HepG2 (cell line): Measurements from ENCODE around the gene MIDN. TPM values are rescaled to one million over a fixed set of nuclear protein-coding genes. Genes with fewer than 3 reads are reported as not detected.

Experiments
- ELF1 ChIP-seq: sonication (generic); formaldehyde crosslinking; IDR thresholded peaks from 2 replicates; pipeline ENCODE4 v1.4.0; 2020; ENCODE audit warnings: missing genetic modification reagents
- NR2F2 ChIP-seq: IDR thresholded peaks from 2 replicates; pipeline ENCODE4 v1.6.1; 2012; ENCODE audit warnings: low read depth, inconsistent platforms, borderline replicate concordance
- PAWR ChIP-seq: sonication (generic); formaldehyde crosslinking; IDR thresholded peaks from 2 replicates; pipeline ENCODE4 v1.4.0; 2020; ENCODE audit warnings: missing genetic modification reagents, mild to moderate bottlenecking, borderline replicate concordance
- REXO4 ChIP-seq: sonication (generic); formaldehyde crosslinking; IDR thresholded peaks from 2 replicates; pipeline ENCODE4 v1.8.0; 2022; ENCODE audit warnings: missing genetic modification reagents, mild to moderate bottlenecking, borderline replicate concordance
- SIX1 ChIP-seq: sonication (generic); formaldehyde crosslinking; IDR thresholded peaks from 2 replicates; pipeline ENCODE4 v1.4.0; 2020; ENCODE audit warnings: missing genetic modification reagents, borderline replicate concordance
- ZFX ChIP-seq: sonication (generic); formaldehyde crosslinking; IDR thresholded peaks from 2 replicates; pipeline ENCODE4 v1.4.0; 2020; ENCODE audit warnings: mild to moderate bottlenecking, low read depth, missing genetic modification reagents, moderate library complexity
- ZNF337 ChIP-seq: sonication (generic); formaldehyde crosslinking; IDR thresholded peaks from 2 replicates; pipeline ENCODE4 v1.5.1; 2020; ENCODE audit warnings: missing genetic modification reagents, low read depth, mild to moderate bottlenecking, borderline replicate concordance
- ZNF879 ChIP-seq: sonication (generic); formaldehyde crosslinking; IDR thresholded peaks from 2 replicates; pipeline ENCODE4 v1.8.1; 2023; ENCODE audit warnings: missing genetic modification reagents
- polyA plus RNA-seq, 8 experiments: library from polyadenylated mRNA; depleted of rRNA in 3 of 8; stranded (reverse) in 7 of 8; unstranded in 1 of 8; fragments of >200 nt; fragmentation: Illumina TruSeq in 4 of 8; extraction: Trizol in 4 of 8; gene quantifications; 2 replicates each; pipeline versions ENCODE4 v1.2.1 to v1.2.3, GENCODE V29; 2011 to 2016; ENCODE audit warnings: low read depth in 4 of 8, missing spikeins in 1 of 8, mixed read lengths in 1 of 8; ENCODE audit not compliant: insufficient read depth in 1 of 8
- total RNA-seq, 5 experiments: library from RNA; depleted of rRNA; stranded (reverse); fragments of >200 nt; fragmentation: Illumina TruSeq; extraction: Trizol; gene quantifications; 2 replicates each; pipeline ENCODE4 v1.2.3, GENCODE V29; 2016; ENCODE audit warnings: low read depth in 1 of 5
- TF ChIP-seq, protein P1 (sequence below): sonication (generic); formaldehyde crosslinking; IDR thresholded peaks from 2 replicates; pipeline ENCODE4 v1.4.0; 2020; ENCODE audit warnings: missing genetic modification reagents
- TF ChIP-seq, protein P2 (sequence below): sonication (generic); formaldehyde crosslinking; IDR thresholded peaks from 2 replicates; pipeline ENCODE4 v1.9.0; 2022; ENCODE audit warnings: low read depth, missing genetic modification reagents
- TF ChIP-seq, protein P3 (sequence below): sonication (generic); formaldehyde crosslinking; IDR thresholded peaks from 2 replicates; pipeline ENCODE4 v1.4.0; 2020; ENCODE audit warnings: missing genetic modification reagents
- TF ChIP-seq, protein P4 (sequence below): sonication (generic); formaldehyde crosslinking; IDR thresholded peaks from 2 replicates; pipeline ENCODE4 v1.9.0; 2021; ENCODE audit warnings: missing genetic modification reagents, borderline replicate concordance
- TF ChIP-seq, protein P5 (sequence below): sonication (generic); formaldehyde crosslinking; conservative IDR thresholded peaks from 2 replicates; pipeline ENCODE4 v1.4.0; 2020; ENCODE audit warnings: mild to moderate bottlenecking, missing genetic modification reagents, moderate library complexity
- TF ChIP-seq, protein P6 (sequence below): sonication (generic); formaldehyde crosslinking; IDR thresholded peaks from 2 replicates; pipeline ENCODE4 v1.8.1; 2023; ENCODE audit warnings: mild to moderate bottlenecking, missing genetic modification reagents, borderline replicate concordance
- TF ChIP-seq, protein P7 (sequence below): sonication (generic); formaldehyde crosslinking; IDR thresholded peaks from 2 replicates; pipeline ENCODE4 v1.4.0; 2020; ENCODE audit warnings: missing genetic modification reagents

MIDN gene
- total and polyA plus RNA-seq, 2 of the 13 experiments (the other 11 are each of a cell fraction or from before 2014, with no cell fraction given), result 8.4 to 18.0 TPM

DNA sequence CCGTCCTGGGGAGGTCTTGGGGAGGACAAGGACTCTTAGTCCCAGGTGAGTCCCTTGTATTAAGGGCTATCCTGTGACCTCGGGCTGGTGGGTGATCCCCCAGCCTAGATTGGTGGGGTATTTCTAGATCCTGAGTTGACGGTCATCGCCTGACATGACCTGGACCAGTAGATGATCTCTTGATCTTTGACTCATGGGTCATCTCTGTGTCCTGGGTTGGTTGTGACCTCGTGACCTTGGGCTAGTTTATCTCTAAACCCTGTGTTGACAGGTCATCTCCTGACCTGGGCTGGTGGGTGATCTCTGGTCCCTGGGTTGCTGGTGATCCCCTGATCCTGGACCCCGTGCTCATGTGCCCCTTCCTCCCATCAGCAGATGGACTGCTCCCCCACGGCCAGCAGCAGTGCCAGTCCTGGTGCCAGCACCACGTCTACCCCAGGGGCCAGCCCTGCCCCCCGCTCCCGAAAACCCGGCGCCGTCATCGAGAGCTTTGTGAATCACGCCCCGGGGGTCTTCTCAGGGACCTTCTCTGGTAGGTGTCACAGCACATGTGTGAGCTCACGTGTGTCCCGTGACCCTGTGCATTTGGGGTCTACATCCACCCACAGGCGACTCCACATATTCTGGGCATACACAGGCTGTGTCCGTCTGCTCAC is 6.3 kb downstream of the MIDN start (continued):
- TF ChIP-seq, protein P1, sequence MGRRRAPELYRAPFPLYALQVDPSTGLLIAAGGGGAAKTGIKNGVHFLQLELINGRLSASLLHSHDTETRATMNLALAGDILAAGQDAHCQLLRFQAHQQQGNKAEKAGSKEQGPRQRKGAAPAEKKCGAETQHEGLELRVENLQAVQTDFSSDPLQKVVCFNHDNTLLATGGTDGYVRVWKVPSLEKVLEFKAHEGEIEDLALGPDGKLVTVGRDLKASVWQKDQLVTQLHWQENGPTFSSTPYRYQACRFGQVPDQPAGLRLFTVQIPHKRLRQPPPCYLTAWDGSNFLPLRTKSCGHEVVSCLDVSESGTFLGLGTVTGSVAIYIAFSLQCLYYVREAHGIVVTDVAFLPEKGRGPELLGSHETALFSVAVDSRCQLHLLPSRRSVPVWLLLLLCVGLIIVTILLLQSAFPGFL (CRISPR knock-in tag), result no peak
- TF ChIP-seq, protein P2, sequence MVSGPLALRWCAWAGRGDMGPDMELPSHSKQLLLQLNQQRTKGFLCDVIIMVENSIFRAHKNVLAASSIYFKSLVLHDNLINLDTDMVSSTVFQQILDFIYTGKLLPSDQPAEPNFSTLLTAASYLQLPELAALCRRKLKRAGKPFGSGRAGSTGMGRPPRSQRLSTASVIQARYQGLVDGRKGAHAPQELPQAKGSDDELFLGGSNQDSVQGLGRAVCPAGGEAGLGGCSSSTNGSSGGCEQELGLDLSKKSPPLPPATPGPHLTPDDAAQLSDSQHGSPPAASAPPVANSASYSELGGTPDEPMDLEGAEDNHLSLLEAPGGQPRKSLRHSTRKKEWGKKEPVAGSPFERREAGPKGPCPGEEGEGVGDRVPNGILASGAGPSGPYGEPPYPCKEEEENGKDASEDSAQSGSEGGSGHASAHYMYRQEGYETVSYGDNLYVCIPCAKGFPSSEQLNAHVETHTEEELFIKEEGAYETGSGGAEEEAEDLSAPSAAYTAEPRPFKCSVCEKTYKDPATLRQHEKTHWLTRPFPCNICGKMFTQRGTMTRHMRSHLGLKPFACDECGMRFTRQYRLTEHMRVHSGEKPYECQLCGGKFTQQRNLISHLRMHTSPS, result peak; percentile 64; the same call in 1 of the 2 replicates
- TF ChIP-seq ZNF879 (CRISPR knock-in tag) (no peak), PAWR (no peak), ZFX (CRISPR knock-in tag) (peak; percentile 23; the same call in 1 of the 2 replicates), SIX1 (CRISPR knock-in tag) (no peak), REXO4 (CRISPR knock-in tag) (no peak), ELF1 (CRISPR knock-in tag) (0 out of 2 replicates have a peak, but pooled peaks have one; percentile 19), NR2F2 (peak; percentile 99), ZNF337 (no peak)
- TF ChIP-seq, protein P3, sequence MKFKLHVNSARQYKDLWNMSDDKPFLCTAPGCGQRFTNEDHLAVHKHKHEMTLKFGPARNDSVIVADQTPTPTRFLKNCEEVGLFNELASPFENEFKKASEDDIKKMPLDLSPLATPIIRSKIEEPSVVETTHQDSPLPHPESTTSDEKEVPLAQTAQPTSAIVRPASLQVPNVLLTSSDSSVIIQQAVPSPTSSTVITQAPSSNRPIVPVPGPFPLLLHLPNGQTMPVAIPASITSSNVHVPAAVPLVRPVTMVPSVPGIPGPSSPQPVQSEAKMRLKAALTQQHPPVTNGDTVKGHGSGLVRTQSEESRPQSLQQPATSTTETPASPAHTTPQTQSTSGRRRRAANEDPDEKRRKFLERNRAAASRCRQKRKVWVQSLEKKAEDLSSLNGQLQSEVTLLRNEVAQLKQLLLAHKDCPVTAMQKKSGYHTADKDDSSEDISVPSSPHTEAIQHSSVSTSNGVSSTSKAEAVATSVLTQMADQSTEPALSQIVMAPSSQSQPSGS (CRISPR knock-in tag), result 0 out of 2 replicates have a peak, but pooled peaks have one; percentile 48
- TF ChIP-seq, protein P4, sequence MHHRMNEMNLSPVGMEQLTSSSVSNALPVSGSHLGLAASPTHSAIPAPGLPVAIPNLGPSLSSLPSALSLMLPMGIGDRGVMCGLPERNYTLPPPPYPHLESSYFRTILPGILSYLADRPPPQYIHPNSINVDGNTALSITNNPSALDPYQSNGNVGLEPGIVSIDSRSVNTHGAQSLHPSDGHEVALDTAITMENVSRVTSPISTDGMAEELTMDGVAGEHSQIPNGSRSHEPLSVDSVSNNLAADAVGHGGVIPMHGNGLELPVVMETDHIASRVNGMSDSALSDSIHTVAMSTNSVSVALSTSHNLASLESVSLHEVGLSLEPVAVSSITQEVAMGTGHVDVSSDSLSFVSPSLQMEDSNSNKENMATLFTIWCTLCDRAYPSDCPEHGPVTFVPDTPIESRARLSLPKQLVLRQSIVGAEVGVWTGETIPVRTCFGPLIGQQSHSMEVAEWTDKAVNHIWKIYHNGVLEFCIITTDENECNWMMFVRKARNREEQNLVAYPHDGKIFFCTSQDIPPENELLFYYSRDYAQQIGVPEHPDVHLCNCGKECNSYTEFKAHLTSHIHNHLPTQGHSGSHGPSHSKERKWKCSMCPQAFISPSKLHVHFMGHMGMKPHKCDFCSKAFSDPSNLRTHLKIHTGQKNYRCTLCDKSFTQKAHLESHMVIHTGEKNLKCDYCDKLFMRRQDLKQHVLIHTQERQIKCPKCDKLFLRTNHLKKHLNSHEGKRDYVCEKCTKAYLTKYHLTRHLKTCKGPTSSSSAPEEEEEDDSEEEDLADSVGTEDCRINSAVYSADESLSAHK, result no peak
- TF ChIP-seq, protein P5, sequence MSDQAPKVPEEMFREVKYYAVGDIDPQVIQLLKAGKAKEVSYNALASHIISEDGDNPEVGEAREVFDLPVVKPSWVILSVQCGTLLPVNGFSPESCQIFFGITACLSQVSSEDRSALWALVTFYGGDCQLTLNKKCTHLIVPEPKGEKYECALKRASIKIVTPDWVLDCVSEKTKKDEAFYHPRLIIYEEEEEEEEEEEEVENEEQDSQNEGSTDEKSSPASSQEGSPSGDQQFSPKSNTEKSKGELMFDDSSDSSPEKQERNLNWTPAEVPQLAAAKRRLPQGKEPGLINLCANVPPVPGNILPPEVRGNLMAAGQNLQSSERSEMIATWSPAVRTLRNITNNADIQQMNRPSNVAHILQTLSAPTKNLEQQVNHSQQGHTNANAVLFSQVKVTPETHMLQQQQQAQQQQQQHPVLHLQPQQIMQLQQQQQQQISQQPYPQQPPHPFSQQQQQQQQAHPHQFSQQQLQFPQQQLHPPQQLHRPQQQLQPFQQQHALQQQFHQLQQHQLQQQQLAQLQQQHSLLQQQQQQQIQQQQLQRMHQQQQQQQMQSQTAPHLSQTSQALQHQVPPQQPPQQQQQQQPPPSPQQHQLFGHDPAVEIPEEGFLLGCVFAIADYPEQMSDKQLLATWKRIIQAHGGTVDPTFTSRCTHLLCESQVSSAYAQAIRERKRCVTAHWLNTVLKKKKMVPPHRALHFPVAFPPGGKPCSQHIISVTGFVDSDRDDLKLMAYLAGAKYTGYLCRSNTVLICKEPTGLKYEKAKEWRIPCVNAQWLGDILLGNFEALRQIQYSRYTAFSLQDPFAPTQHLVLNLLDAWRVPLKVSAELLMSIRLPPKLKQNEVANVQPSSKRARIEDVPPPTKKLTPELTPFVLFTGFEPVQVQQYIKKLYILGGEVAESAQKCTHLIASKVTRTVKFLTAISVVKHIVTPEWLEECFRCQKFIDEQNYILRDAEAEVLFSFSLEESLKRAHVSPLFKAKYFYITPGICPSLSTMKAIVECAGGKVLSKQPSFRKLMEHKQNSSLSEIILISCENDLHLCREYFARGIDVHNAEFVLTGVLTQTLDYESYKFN (CRISPR knock-in tag), result peak; percentile 78
- TF ChIP-seq, protein P6, sequence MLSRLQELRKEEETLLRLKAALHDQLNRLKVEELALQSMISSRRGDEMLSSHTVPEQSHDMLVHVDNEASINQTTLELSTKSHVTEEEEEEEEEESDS, result no peak
- TF ChIP-seq, protein P7, sequence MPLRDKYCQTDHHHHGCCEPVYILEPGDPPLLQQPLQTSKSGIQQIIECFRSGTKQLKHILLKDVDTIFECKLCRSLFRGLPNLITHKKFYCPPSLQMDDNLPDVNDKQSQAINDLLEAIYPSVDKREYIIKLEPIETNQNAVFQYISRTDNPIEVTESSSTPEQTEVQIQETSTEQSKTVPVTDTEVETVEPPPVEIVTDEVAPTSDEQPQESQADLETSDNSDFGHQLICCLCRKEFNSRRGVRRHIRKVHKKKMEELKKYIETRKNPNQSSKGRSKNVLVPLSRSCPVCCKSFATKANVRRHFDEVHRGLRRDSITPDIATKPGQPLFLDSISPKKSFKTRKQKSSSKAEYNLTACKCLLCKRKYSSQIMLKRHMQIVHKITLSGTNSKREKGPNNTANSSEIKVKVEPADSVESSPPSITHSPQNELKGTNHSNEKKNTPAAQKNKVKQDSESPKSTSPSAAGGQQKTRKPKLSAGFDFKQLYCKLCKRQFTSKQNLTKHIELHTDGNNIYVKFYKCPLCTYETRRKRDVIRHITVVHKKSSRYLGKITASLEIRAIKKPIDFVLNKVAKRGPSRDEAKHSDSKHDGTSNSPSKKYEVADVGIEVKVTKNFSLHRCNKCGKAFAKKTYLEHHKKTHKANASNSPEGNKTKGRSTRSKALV (CRISPR knock-in tag), result no peak
